Ammon's horn (tissue), 1 donor: Measurements from ENCODE around the gene EGFL7.

Experiments
- DNase-seq: peaks from one replicate; pipeline ENCODE4 v3.0.0-alpha.2; 2016; ENCODE audit warnings: low spot score

Gene EGFL7

DNA sequence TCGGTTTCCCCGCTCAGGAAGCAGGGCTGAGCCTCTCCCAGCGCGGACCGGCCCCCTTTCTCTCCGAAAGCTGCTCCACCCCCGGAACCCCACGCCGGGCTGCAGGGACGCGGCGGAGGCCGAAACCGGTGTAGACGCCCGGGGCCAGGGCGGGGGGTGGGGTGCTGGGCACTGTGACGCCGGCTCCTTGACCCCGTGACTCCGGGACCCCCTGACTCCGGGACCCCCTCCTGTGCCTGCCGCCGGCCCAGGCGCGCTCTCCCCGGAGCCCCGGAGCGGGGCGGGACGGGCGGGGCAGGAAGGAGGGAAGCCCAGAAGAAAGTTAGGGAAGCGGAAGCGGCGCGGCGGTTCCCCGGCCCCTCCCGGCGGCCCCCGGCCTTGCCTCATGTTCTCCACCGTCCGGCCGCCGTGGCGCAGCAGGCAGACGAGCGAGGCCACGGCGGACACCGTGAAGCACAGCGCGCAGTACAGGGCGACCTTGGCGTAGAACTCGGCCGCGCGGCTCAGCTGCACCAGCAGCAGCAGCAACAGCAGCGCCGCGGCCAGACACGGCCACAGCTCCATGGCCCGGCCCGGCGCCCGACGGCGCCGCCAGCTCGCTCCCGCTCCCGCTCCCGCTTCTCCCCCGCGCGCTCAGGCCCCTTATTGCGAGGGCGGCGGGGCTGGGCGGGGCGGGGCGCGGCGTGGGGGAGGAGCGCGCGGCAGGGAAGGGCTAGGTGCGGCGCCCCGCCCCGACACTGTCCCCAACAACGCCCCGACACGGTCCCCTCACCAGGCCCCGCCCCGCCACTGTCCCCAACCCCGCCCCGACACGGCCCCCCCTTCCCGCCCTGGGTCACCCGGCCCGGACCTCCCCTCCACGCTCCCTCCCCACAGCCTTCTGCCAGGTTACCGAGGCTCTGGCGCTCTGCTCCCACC lies 24.3 kb downstream of the EGFL7 start, which contains the start of gene AGPAT2:
Gene AGPAT2, minus strand, starts transcription at position 664 of the 918 bp plus-strand sequence. Its CDS starts 100 bp downstream, at position 564.
- DNase-seq: peak; percentile 34

DNA sequence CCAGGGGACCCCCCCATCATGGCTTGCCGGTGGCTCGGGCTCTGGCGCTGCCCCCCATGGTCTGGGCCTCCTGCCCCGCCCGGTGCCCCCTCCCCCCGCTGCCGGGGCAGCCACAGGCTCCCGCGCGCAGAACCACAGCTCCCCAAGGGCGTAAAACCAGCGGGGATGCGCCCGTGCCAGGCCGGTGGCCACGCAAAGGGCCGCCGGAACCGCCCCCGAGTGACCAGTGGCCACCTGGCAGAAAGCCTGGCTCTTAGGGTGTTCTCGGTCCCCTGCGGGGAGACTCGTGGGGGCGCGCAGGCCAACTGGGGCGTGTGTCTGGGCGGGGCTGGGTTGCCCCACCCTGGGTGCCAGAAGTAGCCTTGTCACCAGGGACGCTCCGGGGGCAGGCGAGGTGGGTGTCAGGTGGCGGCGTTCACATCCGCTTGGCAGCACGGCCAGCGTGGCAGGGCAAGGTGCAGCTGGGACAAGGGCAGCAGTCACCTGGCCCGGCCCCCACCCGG lies 25.1 kb downstream of the EGFL7 start:
- DNase-seq: no peak

DNA sequence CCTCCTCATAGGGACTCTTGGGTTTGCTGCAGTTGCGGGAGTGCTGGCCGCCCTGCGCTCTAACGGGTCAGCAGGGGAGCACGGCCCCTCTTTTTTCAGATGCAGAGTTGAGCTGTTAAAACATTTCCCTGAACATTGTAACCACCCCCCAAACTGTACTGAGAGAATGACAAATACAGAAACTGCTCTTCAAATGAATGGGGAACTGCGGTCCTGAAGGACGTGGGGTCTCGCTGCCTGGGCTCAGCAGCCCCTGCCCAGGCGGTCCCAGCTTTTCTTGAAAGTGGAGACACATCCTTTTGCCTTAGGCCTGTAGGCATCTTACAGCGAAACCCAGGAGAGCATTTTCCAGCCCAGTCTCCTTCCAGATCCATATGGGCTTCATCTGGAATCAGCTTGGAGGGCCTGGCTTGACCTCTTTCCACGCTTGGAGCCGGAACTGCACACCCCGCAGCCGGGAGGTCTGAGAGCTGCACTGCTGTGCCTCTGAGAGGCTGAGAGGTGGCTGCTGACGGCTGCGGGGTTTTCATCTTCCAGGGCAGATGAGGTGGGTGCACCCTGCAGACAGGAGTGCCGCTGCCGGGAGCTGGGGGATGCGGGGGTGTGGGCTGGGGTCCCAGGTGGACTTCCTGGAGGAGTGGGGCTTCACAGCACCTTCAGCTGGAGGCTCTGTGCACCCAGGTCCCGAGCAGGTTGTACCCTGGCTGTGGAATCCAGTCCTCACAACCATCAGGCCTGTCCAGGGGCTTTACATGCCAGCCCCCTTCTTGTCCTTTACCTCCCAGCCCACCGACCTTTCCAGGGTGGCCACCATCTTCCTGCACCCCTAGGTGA lies 25.8 kb downstream of the EGFL7 start:
- DNase-seq: no peak

DNA sequence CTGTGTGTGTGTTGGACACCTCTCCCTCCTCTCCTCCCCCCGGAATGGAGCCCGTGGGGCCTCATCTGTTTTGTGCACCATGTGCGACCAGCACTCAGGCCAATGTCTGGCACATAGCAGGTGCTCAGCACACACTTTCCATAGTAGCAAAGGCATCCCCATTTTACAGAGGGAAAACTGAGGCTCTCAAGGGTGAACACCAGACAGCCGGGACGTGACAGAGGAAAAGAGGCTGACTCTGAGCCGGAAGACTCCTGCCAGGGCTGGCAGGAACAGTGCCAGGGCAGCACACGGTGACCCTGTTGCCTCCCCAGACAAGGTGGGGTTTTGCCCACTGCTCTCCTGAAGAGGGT lies 26.4 kb downstream of the EGFL7 start:
- no peak for DNase-seq

DNA sequence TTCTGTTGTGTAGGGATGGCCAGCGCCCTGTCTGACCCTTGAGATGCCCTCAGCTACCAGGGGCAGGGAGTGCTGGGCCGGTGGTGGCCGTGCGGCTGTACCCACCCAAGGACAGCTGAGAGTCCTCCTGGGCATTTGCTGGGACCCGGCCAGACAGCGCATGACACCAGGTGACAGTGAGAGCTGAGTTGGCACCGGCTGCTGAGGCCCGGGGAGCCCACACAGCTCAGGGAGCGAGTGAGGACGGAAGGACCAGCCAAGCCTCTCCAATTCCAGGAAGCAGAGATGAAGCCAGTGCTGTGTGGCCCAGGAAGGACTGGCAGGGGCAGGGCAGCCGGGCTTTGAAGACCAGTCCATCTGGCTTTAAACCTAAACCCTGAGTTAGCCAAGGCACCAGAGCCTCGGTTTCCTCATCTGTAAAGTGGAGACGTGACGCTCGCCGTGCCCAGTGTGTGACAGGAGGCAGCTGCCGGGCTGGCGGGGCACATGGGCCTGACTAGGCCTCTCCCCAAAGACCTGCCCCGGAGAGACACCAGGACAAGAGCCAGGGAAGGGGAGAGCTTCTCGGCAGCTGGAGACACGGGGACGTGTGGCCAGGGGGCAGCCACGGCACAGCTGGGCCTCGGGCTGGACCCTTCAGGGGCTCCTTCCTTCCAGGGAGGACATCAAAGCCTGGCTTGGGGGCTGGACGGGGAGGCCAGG lies 27.5 kb downstream of the EGFL7 start:
- DNase-seq: no peak

DNA sequence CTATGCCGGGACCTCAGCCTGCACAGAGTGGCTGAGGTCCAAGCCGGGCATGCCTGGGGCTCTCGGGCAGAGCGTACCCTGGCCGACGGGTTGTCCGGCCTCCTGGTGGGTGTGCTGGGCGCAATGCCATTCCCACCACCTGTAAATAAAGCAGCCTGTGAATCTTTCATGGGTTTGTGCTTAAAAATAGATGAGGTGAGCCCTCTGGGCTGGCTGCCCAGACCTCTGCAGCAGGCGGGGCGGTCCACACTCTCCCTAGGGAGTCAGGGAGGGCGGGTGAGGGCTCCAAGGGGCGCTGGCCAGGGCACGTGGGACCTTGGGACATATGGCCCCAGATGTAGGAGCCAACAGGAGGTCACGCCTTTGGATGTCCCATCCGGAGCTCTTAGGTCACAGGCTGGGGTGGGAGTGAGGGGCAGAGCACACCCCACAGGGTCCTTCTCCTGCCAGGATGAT lies 28.1 kb downstream of the EGFL7 start:
- no peak for DNase-seq

DNA sequence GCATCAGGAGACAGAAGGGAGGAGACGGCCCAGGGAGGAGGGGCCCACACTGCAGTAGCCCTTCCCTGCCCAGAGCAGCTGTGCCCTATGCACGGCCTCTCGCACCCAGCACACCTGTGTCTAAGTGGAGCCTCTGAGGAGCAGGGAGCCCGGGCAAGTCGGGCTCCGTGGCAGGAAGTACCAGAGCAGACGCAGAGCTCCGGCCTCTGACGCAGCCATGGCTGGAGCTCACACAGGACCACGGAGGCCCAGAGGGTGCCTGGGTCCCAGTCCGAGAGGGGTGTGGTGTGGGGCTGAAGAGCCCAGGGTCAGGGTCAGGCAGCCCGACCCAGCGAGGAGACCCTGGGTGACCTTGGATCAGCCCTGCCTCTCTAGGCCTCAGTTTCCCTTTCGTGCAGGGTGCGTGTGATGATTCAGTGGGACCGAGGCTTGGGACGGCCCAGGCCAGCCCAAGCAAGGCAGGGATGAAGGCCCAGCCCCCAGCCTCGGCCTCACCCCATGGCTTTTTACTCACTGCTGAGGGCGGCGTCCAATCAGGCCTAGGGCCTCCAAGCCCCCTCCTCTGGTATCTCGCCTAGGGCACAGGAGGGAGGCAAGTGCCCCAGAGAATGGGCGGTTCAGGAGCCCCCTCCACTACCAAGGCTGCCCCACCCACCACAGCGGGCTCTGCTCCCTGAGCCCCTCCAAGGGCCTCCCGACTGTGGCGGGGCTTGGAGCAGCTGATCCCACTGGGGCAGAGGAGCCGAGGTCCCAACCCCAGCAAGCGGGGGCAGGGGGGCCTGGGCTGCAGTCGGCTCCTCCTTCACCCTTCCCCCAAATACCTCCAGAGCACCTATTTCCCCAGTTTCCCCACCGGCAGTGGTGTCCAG lies 28.8 kb downstream of the EGFL7 start:
- no peak for DNase-seq

DNA sequence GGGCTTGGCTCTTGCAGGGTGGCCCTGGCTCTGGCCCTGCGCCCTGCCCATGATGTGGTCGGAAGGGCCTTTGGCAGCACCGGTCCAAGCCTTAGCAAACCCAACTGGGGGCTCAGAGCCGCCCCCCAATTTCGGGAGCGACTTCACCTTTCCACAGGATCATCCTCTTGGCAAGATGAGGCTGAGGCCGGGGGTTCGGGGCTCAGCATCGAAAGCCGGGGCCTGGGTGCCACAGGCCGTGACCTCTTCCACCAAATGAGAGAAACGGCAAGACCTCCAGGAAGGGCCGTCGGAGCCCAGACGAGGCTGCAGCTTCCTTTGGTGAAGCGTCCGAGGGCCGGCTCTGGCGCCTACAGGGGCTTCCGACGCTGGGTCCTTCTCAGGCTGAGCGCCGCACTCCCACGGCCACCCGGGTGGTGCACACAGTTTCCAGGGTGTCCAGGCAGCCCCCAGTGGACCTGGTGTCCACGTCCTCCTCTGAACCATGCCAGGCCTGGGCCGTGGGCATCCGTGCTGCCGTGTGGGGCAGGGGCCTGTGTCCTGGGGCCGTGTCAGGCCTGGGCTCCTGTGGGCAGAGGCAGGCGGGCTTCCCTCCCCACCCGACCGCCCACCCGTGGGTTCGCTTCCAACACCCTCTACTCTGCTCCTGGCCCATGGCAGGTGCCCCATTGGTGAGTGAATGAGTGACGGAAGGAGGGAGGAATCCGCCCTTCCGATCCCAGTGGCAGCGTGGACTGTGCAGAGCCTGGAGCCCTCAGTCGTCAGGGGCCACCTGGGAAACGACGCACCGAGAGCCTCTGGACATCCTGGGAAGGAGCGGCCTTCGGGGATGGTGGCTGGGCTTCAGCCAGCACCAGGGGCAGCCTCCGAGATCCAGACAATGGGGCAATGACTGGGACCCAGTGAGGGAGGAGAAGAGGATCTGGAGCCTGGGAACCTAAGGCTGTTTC lies 29.7 kb downstream of the EGFL7 start:
- no peak for DNase-seq

DNA sequence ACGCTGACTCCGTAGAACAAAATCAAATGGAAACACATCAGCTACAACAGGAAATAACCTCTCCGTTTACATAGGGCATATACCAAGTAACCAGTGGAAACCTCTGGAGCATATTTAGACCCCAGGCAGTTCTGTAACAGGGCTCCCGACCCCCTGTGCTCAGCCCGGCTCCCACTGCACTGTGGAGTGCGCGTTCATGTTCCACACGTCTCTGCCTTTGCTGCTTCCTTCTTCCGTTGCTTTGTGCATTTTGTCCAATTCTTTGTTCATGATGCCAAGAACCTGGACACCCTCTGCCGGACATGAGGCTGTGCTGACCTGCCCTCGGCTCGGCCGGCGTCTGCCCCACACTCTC lies 30.4 kb downstream of the EGFL7 start:
- DNase-seq: no peak

DNA sequence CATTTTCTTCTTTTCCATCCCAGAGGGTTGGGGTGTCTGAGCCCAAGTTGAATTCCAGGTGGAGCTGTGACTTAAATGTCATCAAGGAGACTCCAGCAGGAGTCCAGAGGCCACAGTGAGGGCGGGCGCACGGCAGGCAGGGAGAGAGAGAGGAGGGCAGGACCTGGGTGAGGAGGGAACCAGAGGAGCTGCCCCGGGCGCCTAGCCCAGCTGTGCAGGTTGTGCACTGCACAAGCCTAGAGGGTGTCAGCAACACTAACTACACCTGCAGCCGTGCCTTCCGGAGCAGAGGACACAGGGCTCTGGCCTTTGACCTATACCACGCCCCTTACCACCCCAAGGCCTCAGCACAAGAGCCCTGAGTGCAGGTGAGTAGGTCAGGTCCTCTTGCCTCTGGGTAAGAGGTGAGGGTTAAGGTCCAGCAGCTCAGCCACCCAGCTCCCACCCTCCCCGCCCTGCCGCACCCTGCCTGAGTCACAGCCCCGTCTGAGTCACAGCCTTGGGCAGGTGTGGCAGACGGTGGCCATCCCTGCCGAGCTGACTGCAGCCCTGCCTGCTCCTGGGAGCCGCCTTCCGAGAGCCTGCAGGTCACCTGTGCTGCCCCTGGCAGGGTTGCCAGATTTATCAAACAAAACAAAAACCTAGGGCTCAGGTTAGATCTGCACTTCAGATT lies 30.9 kb downstream of the EGFL7 start:
- no peak for DNase-seq

DNA sequence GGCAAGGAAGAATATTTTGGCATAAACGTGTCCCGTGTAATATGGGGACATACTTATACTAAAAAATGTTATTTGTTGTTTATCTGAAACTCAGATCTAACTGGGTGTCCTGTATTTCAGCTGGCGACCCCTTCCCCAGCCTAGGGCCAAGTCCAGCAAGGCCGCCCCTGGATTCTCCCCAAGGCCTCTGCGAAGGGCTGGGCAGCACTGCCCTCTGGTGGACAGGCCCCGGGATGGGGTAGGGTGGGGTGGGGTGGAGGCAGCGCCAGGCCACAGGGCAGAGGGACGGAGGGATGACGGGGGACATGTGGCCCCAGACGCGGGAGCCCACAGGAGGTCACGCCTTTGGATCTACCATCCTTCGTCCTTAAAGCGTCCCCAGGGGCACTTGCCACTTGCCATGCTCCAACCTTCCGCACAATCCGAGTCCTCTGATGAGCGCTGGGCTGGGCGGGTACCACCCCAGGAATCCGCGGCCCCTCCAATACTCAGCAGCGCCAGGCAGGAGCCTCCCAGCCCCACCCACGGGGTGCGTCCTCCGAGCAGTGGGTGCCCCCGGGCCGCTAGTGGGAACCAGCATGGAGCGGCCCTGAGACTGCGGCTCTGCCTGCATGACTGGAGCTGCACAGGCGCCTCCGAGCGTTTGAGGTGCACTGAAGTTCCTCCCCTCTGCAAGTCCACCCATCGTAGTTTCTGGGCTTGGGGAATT lies 31.6 kb downstream of the EGFL7 start:
- no peak for DNase-seq

DNA sequence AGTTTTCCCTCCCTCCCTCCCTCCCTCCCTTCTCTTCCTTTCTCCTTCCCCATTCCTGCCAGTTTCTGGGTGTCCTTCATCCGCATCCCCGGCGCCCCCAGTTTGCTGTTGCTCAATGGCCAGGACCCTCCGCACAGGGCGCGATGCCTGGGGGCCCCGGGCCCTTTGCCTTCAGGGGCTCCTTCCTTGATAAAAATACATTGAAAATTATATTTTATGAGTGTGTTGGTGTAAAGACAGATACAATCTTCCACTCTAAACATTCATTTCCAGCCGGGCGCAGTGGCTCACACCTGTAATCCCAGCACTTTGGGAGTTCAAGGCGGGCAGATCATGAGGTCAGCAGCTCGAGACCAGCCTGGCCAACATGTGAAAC lies 32.1 kb downstream of the EGFL7 start:
- no peak for DNase-seq

DNA sequence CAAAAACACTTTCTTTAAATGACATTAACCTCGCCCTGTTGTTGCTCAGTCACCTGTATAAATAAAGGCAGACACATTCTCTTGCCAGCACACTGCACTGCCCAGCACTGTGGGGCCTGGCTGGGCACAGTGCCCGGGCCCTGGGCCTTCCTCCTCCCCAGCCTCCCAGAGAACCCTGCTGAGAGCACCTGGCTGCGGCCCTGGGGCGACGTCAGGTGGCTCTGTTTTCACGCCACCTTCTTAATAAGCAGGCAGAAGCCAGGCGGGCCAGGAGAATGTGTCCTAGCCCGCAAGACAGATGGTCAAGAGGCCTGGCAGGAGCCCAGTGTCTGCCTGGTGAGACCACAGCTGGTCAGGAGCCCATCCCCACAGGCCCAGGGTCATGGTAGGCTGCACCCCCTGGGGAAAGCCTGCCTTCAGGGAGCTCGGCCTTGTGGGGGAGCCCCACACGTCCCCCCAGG lies 32.7 kb downstream of the EGFL7 start:
- DNase-seq: no peak

DNA sequence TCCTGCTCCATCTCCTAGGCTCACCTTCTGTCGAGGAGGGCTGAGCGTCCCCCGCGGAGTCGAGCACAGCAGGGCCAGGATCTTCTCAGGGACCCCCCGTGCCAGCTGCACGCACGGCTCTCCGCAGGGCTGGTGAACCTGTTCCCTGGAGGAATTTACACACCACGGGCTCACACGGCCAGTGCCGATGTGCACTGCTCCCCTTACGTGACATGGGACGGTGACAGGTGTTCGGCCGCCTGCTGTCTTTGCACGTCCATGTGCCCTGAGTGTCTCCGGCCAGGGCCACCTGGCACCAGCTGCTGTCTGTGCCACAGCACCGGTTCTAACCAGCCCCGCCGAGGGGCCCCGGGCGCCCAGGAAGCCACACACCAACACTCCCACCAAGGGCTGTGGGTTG lies 33.2 kb downstream of the EGFL7 start:
- no peak for DNase-seq

DNA sequence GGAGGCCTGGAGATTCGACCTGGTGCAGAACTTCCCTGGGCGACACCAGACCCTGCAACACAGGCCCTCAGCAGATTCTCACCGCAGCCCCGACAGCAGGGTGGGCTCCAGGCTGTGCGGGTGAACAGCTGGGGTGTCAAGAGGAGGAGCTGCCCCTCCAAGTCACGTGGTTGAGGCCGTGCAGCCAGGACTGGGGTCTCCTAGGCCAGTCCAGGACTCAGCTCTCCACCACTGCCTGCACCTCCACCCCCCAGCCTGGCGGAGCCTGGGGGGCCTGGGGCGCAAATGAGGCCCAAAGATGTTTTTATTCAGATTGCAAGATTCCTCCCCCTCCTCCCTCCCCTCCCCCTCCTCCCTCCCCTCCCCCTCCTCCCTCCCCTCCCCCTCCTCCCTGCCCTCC lies 33.8 kb downstream of the EGFL7 start:
- DNase-seq: no peak

DNA sequence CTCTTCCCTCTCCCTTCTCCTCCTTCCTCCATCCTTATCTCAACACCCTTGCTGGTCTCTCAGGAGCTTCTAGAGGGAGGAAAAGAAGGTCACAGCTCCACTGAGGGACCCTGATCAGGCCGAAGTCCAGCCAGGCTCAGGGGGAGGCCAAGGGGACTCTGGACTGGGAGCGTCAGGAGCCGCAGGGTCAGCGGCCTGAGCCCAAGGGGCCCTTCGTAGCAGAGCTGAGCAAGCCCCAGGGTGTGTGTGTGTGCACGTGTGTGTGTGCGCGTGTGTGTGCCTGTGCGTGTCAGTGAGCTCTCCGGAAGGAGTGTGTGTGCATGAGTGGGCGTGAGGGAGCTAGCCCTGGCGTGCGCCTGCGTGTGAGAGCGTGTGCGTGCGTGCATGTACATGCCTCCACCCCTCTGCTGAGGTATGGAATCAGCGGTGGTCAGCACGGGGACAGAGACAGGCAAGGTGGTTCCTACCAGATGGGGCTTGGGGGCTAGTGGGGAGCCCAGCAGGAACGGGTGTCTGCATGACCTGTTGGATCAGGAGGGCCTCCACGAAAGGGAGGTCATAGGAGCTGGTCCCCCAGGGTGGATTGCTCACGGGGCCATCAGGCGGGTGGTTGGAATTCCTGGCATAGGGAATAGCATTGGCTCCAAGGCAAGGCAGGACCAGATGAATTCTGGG lies 34.6 kb downstream of the EGFL7 start:
- DNase-seq: no peak

DNA sequence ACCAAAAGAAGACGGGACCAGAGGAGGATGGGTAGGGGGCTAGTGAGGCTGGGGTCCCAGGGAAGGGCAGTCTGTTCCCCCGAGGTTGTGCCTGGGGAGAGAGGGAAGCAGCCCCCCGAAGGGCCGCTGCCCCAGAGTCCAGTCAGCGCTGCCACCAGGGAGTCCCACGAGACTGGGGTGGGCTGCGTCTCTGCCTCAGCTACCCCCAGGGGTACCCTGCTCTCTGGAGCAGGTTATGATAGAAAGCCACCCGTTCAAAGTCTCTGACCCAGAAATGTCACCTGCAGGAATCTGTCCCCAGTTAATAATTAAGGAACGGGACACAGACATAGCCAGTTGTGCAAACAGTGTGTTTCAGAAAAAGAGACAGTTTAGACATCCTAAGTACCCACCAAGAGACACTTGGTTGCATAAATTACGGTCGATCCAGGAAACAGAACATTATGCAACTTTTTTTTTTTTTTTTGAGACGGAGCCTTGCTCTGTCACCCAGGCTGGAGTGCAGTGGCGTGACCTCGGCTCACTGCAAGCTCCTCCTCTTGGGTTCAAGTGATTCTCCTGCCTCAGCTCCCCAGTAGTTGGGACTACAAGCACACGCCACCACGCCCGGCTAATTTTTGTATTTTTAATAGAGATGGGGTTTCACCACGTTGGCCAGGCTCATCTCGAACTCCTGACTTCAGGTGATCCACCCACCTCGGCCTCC lies 35.3 kb downstream of the EGFL7 start:
- DNase-seq: no peak
